OCI-LY3 (cell line): ENCODE measurements around the gene MBNL1.
A peak's percentile ranks its signal among the peaks of the same experiment; 100 is the strongest.

Source experiments
- H2AFZ ChIP-seq: fragments of 200-600, 300-600 bp; shearing (Covaris generic); 2 replicates; pipeline ENCODE4 v1.6.0; 2014; ENCODE audit warnings: antibody characterized with exemption, low read depth, low read length
- H3K27ac ChIP-seq: fragments of 200-600, 300-600 bp; sonication (generic); 2 replicates; pipeline ENCODE4 v1.5.1; 2014; ENCODE audit warnings: mild to moderate bottlenecking, low read length, moderate library complexity, mixed read lengths
- H3K27me3 ChIP-seq: fragments of 200-600, 300-600 bp; sonication (generic); 2 replicates; pipeline ENCODE4 v1.6.1; 2014; ENCODE audit warnings: low read depth, low read length, mixed read lengths
- H3K36me3 ChIP-seq: fragments of 200-600, 300-600 bp; sonication (generic); replicated peaks from 2 replicates; pipeline ENCODE3; 2014; ENCODE audit warnings: low read depth, low read length, mixed read lengths
- H3K4me1 ChIP-seq: fragments of 300-600, 200-600 bp; sonication (generic); 2 replicates; pipeline ENCODE4 v1.6.1; 2014; ENCODE audit warnings: low read length, mixed read lengths
- H3K4me2 ChIP-seq: fragments of 200-600, 300-600 bp; sonication (generic); 2 replicates; pipeline ENCODE4 v1.6.1; 2014; ENCODE audit warnings: low read length, mixed read lengths
- H3K4me3 ChIP-seq: fragments of 300-600, 200-600 bp; sonication (generic); 2 replicates; pipeline ENCODE4 v1.5.1; 2014; ENCODE audit warnings: antibody characterized with exemption, mild to moderate bottlenecking, low read length, moderate library complexity
- H3K79me2 ChIP-seq: fragments of 300-600, 200-600 bp; shearing (Covaris generic); 2 replicates; pipeline ENCODE4 v1.6.1; 2014; ENCODE audit warnings: mild to moderate bottlenecking, low read length, mixed read lengths
- H3K9ac ChIP-seq: fragments of 300-600, 200-600 bp; shearing (Covaris generic); 2 replicates; pipeline ENCODE4 v1.6.0; 2014; ENCODE audit warnings: mild to moderate bottlenecking, low read length, moderate library complexity
- H3K9me3 ChIP-seq: fragments of 200-600, 300-600 bp; shearing (Covaris generic); 2 replicates; pipeline ENCODE4 v1.6.1; 2014; ENCODE audit warnings: low read length, mixed read lengths; ENCODE audit not compliant: insufficient read depth
- H4K20me1 ChIP-seq: fragments of 200-600, 300-600 bp; sonication (generic); 2 replicates; pipeline ENCODE4 v1.6.1; 2016; ENCODE audit warnings: low read length, mixed read lengths; ENCODE audit not compliant: insufficient read depth
- EZH2phosphoT487 ChIP-seq: fragments of 200-600 bp; shearing (Covaris generic); IDR thresholded peaks from 2 replicates; pipeline ENCODE4 v1.6.1; 2018; ENCODE audit warnings: antibody characterized with exemption, mixed run types, low read depth
- TF ChIP-seq, protein P1 (sequence below): fragments of 200-600, 300-600 bp; sonication (generic); IDR thresholded peaks from 2 replicates; pipeline ENCODE4 v1.5.1; 2014; ENCODE audit warnings: antibody characterized with exemption, low read length, low read depth

MBNL1 gene

DNA sequence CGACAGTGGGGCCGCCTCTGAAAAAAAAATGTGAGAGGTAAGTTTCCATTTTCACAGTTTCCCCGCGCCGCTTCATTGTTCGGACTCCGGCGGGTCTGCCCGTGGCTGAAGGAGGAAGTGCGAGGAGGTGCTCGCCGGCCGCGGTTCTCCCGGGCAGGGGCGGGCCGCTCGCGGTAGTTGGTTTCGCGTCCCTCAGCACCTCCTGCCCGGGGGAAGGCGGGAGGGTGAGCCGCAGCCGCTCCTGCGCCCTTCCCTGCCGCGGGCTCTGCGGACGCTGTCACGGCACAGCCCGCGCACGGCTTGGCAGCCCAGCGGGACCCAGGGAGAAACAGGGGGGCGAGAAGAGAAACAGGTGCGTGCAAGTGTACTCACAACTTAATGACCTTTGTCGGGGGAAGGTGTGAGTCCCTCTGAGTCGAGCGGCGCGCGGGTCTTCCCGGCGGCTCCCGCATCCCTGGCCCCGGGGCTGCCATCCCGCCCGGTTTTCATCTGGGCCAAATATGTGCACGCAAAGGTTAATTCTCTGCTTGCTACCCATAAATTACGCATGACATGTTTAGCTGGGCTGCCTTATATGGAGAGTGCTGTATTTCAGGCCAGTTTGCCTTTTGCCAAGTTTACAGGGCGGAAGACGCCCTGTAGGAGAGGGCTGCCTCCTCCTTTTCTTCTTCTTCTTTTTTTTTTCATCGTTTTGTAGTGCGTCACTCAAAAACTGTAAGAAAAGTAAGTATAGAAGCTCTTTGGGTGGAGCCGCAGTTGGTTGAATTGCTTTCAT lies 514 bp downstream of the MBNL1 start:
- H3K4me3 ChIP-seq = peak overlapping the region; percentile 92
- H3K27me3 ChIP-seq = no peaks in the 10 kb centered on the region
- peaks cover 31% of the 10 kb centered on the region for H3K36me3 ChIP-seq
- no peak for TF ChIP-seq EZH2phosphoT487
- TF ChIP-seq, protein P1, sequence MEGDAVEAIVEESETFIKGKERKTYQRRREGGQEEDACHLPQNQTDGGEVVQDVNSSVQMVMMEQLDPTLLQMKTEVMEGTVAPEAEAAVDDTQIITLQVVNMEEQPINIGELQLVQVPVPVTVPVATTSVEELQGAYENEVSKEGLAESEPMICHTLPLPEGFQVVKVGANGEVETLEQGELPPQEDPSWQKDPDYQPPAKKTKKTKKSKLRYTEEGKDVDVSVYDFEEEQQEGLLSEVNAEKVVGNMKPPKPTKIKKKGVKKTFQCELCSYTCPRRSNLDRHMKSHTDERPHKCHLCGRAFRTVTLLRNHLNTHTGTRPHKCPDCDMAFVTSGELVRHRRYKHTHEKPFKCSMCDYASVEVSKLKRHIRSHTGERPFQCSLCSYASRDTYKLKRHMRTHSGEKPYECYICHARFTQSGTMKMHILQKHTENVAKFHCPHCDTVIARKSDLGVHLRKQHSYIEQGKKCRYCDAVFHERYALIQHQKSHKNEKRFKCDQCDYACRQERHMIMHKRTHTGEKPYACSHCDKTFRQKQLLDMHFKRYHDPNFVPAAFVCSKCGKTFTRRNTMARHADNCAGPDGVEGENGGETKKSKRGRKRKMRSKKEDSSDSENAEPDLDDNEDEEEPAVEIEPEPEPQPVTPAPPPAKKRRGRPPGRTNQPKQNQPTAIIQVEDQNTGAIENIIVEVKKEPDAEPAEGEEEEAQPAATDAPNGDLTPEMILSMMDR = no peak
- H2AFZ ChIP-seq = no peak overlapping the region; the same call in 1 of the 2 replicates
- H3K4me2 ChIP-seq = peak overlapping the region; percentile 91
- H3K4me1 ChIP-seq = peaks cover 38% of the 10 kb centered on the region
- H3K79me2 ChIP-seq = peaks cover 54% of the 10 kb centered on the region
- H4K20me1 ChIP-seq = peaks cover 42% of the 10 kb centered on the region
- peak overlapping the region; percentile 95 for H3K9ac ChIP-seq
- no peaks in the 10 kb centered on the region for H3K9me3 ChIP-seq
- peak overlapping the region; percentile 95 for H3K27ac ChIP-seq

DNA sequence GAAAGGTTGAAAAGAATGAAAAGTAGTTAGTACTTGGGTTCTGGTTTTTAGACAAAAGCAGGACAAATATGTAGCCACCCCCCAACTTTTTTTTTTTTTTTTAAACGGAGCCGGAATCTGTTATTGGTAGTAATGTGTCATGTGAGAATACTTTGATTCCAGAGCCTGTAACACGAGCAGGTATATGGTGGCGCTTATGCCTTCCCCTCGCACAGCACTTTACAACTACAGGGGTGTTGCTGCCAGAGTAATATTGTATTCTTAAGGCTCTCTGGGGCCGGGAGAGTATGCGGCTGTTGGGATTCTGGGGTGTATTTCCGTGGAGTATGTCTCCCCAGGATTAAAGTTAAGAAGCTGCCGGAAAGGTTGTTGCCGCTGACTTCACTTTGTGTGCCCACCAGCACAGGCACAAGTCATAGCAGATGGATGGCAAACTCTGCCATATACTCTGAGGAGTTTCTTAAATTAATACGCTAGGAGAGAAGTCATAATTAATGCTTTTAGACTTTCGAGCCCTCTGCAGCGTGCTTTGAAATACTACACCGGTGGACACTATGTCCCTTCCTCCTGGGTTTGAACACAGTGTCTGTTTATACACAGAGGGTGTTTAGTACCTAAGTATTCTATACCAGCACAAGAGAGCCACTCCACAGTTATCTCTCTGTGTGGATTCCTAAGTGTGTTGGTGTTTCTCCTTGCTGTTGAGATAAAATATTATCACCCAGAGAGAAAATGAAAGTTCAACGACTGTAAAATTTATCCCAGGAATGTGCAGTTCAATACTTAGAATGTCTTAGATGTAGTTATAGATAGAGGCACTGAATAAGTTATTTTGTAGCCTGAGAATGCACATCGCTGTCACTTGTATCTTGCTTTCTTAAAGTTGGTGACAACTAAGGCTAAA lies 1.4 kb downstream of the MBNL1 start:
- H3K4me2 ChIP-seq = peak overlapping the region; percentile 91
- H3K27ac ChIP-seq = peak overlapping the region; percentile 95
- no peak for TF ChIP-seq EZH2phosphoT487
- TF ChIP-seq, protein P1 = no peak
- no peaks in the 10 kb centered on the region for H3K9me3 ChIP-seq
- peaks cover 51% of the 10 kb centered on the region for H4K20me1 ChIP-seq
- peaks cover 31% of the 10 kb centered on the region for H3K36me3 ChIP-seq
- H3K9ac ChIP-seq = peak overlapping the region; percentile 95
- H3K4me1 ChIP-seq = peaks cover 40% of the 10 kb centered on the region
- no peak overlapping the region for H2AFZ ChIP-seq
- peak overlapping the region; percentile 92 for H3K4me3 ChIP-seq
- H3K27me3 ChIP-seq = no peaks in the 10 kb centered on the region
- H3K79me2 ChIP-seq = peaks cover 63% of the 10 kb centered on the region

DNA sequence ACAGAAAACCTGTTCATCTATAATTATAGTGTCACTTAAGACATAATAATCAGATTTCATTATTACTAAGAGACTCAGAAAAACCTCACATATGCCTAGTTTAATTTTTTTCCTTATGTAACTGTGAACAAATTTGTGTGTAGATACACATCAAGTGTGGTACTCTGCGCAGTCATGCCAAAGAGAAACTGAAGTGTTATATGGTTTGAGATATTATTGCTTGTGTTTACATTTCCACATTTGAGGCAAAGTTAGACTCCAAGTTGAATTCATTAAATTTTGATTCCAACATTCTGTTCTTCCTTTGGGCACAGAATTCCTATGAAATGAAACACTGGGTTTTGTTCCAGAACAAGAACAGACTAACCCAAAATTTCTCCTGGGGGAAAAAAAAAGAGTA lies 2.2 kb downstream of the MBNL1 start:
- peak overlapping the region; percentile 91 for H3K4me2 ChIP-seq
- peaks cover 57% of the 10 kb centered on the region for H4K20me1 ChIP-seq
- no peaks in the 10 kb centered on the region for H3K27me3 ChIP-seq
- TF ChIP-seq EZH2phosphoT487 = no peak
- TF ChIP-seq, protein P1 = no peak
- H3K9ac ChIP-seq = peak overlapping the region; percentile 95
- H3K4me1 ChIP-seq = peaks cover 40% of the 10 kb centered on the region
- H3K79me2 ChIP-seq = peaks cover 71% of the 10 kb centered on the region
- H2AFZ ChIP-seq = no peak overlapping the region
- 0 out of 2 replicates have a peak overlapping the region, but pooled peaks have one; percentile 95 for H3K27ac ChIP-seq
- no peaks in the 10 kb centered on the region for H3K9me3 ChIP-seq
- peaks cover 31% of the 10 kb centered on the region for H3K36me3 ChIP-seq
- H3K4me3 ChIP-seq = peak overlapping the region; percentile 92
